Common myeloid progenitor, CD34-positive (primary cell): Measurements from ENCODE around the gene MAPKAPK5.

ENCODE experiments used
- CTCF ChIA-PET: fragments of 350-600 bp; sonication (Branson Sonifier 250); formaldehyde crosslinking; loops from one replicate; lab custom pipeline; 2021; ENCODE audit warnings: antibody characterized with exemption; lab: Charles Lee
- POLR2A ChIA-PET: fragments of 350-600 bp; sonication (Branson Sonifier 250); formaldehyde crosslinking; loops from one replicate; lab custom pipeline; 2021; ENCODE audit warnings: antibody characterized with exemption; lab: Charles Lee
- DNase-seq, 3 donors: peaks; one replicate each; pipeline versions ENCODE4 v3.0.0 to v3.0.0-alpha.2; 2013
- H3K27ac ChIP-seq, 2 experiments: 1 replicate in 1 of 2; 2 replicates in 1 of 2; pipeline ENCODE4 v1.7.0; 2013; ENCODE audit warnings: inconsistent platforms in 2 of 2, low read length in 2 of 2, mild to moderate bottlenecking in 2 of 2, low read depth in 1 of 2, moderate library complexity in 1 of 2; ENCODE audit not compliant: severe bottlenecking in 2 of 2, insufficient read depth in 1 of 2, poor library complexity in 1 of 2
- H3K27me3 ChIP-seq, 5 experiments: replicated peaks in 2 of 5; 1 replicate in 3 of 5; 2 replicates in 2 of 5; pipeline versions ENCODE4 v1.6.1 to v1.7.0; 2013; ENCODE audit warnings: low read length in 4 of 5, mild to moderate bottlenecking in 2 of 5, moderate library complexity in 2 of 5, inconsistent platforms in 1 of 5; ENCODE audit not compliant: insufficient read depth in 5 of 5, control insufficient read depth in 4 of 5
- H3K36me3 ChIP-seq, 4 experiments: 1 replicate in 2 of 4; 2 replicates in 2 of 4; pipeline versions ENCODE4 v1.6.1 to v1.7.0; 2013; ENCODE audit warnings: low read length in 3 of 4, control low read depth in 1 of 4, mild to moderate bottlenecking in 1 of 4; ENCODE audit not compliant: control insufficient read depth in 4 of 4, insufficient read depth in 4 of 4
- H3K4me1 ChIP-seq, 4 experiments: 1 replicate in 3 of 4; 2 replicates in 1 of 4; pipeline versions ENCODE4 v1.6.1 to v1.7.1; 2013; ENCODE audit warnings: low read length in 3 of 4, mild to moderate bottlenecking in 3 of 4, control low read depth in 1 of 4, inconsistent platforms in 1 of 4, moderate library complexity in 1 of 4; ENCODE audit not compliant: control insufficient read depth in 4 of 4, insufficient read depth in 4 of 4; ENCODE audit errors: control extremely low read depth in 1 of 4
- H3K4me3 ChIP-seq, 7 experiments: 1 replicate in 4 of 7; 2 replicates in 3 of 7; pipeline versions ENCODE4 v1.5.1 to v1.7.0; 2013; ENCODE audit warnings: mild to moderate bottlenecking in 7 of 7, low read length in 6 of 7, moderate library complexity in 6 of 7, inconsistent platforms in 2 of 7, low read depth in 2 of 7, control low read depth in 1 of 7; ENCODE audit not compliant: insufficient read depth in 4 of 7, control insufficient read depth in 1 of 7; ENCODE audit errors: extremely low read depth in 1 of 7
- H3K9me3 ChIP-seq, 5 experiments: 1 replicate in 4 of 5; 2 replicates in 1 of 5; pipeline versions ENCODE4 v1.6.1 to v1.7.1; 2013; ENCODE audit warnings: low read length in 4 of 5, mild to moderate bottlenecking in 2 of 5, inconsistent platforms in 1 of 5, low read depth in 1 of 5, moderate library complexity in 1 of 5; ENCODE audit not compliant: control insufficient read depth in 4 of 5, insufficient read depth in 2 of 5; ENCODE audit errors: control extremely low read depth in 1 of 5
- WGBS: methylation state at CpG from one replicate; pipeline ENCODE4 v1.1.5; 2013; ENCODE audit not compliant: insufficient coverage; 5-methylcytosine and 5-hydroxymethylcytosine counted together

MAPKAPK5 gene

DNA sequence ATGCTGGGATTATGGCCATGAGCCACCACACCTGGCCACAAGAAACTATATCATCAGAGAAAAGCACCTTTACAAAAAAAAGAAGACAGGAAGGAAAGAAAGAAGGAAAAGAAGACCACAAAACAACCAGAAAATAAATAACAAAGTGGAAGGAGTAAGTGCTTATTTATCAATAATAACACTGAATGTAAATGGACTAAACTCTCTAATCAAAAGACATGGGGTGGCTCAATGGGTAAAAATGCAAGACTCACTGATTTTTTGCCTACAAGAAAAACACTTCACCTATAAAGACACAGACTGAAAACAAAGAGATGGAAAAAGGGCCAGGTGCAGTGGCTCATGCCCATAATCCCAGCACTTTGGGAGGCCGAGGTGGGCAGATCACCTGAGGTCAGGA, 65.7 kb downstream of the MAPKAPK5 start:
- CTCF ChIA-PET: no interaction called here

DNA sequence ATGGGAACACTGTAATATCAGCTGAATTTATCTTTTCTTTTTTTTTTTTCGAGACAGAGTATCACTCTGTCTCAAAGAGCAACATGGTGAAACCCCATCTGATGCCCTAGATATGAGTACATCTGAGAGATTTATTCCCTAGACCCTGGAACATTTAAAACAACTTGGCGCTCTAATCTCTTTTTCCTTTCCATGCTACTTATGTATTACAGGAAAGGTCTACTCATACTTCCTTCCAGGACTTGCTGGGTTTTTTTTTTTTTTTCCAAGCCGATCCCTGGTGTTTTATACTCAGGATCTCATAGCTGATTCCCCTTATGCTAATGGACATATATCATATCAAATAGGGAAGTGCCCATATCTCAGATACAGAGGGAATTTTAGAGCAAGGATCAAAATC, 83.1 kb downstream of the MAPKAPK5 start:
- ChIA-PET CTCF (no interaction called here), POLR2A (interaction anchor here (0.5 kb wide), 1 partner anchor 172 kb away, joined by 4 read pairs; no protein-coding TSS in a partner anchor)
- no peak overlapping the region for H3K4me3 ChIP-seq
- no peaks in the 10 kb centered on the region for H3K4me1 ChIP-seq
- DNase-seq: no peak
- H3K27me3 ChIP-seq: no peaks in the 10 kb centered on the region
- WGBS: no CpG with 5 or more reads among the region's 3 CpGs
- no peaks in the 10 kb centered on the region for H3K9me3 ChIP-seq
- H3K27ac ChIP-seq: no peak overlapping the region
- H3K36me3 ChIP-seq: no peaks in the 10 kb centered on the region

More for the DNA sequence above, 65.7 kb downstream of the MAPKAPK5 start:
- peaks cover 4 to 12% (median 10%) of the 10 kb centered on the region in 4 experiments for H3K36me3 ChIP-seq
- no peaks in the 10 kb centered on the region for H3K4me1 ChIP-seq
- no peak for DNase-seq
- POLR2A ChIA-PET: no interaction called here
- H3K27ac ChIP-seq: no peak overlapping the region
- no peak overlapping the region for H3K4me3 ChIP-seq
- 100% methylated on average over 1 of the region's 1 CpG for WGBS
- peaks cover 0 to 17% (median 2%) of the 10 kb centered on the region in 5 experiments for H3K9me3 ChIP-seq
- H3K27me3 ChIP-seq: no peaks in the 10 kb centered on the region

DNA sequence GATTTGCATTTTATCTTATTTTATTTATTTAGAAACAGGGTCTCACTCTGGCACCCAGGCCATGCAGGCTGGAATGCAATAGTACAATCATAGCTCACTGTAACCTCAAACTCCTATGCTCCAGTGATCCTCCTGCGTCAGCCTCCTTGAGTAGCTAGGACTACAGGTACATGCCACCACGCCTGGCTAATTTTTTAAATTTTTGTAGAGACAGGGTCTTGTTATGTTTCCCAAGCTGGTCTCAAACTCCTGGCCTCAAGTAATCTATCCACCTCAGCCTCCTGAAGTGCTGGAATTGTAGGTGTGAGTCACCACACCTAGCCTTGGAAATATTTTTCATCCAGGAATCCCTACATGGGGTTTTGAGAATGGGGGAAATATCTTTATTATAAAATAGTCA, 84.6 kb downstream of the MAPKAPK5 start:
- H3K4me1 ChIP-seq: no peaks in the 10 kb centered on the region
- H3K36me3 ChIP-seq: no peaks in the 10 kb centered on the region
- CTCF ChIA-PET: interaction anchor here (1.4 kb wide), 1 partner anchor 10 kb away, joined by 3 read pairs; no protein-coding TSS in a partner anchor
- H3K27me3 ChIP-seq: no peaks in the 10 kb centered on the region
- WGBS: 100% methylated on average over 1 of the region's 2 CpGs
- H3K27ac ChIP-seq: no peak overlapping the region
- H3K4me3 ChIP-seq: no peak overlapping the region
- POLR2A ChIA-PET: no interaction called here
- H3K9me3 ChIP-seq: no peaks in the 10 kb centered on the region
- no peak for DNase-seq

DNA sequence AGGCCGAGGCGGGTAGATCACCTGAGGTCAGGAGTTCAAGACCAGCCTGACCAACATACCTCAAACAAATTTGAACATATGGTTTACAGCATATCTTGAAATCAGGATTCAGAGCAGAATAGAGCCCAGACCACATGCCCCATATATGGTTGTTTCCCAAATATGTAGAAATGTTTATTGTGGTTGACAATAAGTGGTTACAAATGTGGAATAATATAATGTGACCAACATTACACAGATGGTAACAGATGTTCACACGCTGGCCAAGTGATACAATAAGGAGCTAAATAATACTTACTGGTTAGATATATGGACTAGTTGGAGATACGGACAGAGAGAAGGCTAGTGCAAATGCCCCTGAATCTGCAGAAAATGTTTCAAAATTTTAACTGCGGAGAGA, 85.3 kb downstream of the MAPKAPK5 start:
- H3K36me3 ChIP-seq: no peaks in the 10 kb centered on the region
- H3K4me3 ChIP-seq: no peak overlapping the region
- no peak overlapping the region for H3K27ac ChIP-seq
- 96% methylated on average over 3 of the region's 5 CpGs for WGBS
- ChIA-PET POLR2A (no interaction called here), CTCF (interaction anchor here (1.4 kb wide), 1 partner anchor 11 kb away, joined by 3 read pairs; no protein-coding TSS in a partner anchor)
- H3K4me1 ChIP-seq: no peaks in the 10 kb centered on the region
- H3K27me3 ChIP-seq: no peaks in the 10 kb centered on the region
- no peaks in the 10 kb centered on the region for H3K9me3 ChIP-seq
- DNase-seq: no peak

DNA sequence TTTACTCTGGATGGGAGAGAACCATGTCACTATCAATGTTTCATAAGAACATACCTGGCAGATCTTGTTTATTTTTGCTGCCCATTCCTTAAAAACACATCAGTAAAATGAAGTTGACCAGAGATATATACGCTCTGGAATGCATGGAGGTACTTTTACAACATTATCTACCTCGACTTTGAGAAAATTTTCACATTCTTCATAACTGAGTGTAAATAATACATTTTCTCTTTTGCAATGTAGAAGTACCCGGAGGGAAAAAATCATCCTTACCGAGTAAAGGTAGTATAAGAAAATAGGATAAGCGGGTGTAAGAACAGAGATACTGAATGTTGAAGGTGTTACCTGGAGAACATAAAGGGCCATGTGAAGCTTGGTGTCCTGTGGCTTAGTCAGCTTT, 90.2 kb downstream of the MAPKAPK5 start:
- DNase-seq: no peak
- H3K36me3 ChIP-seq: no peaks in the 10 kb centered on the region
- no peaks in the 10 kb centered on the region for H3K4me1 ChIP-seq
- H3K4me3 ChIP-seq: no peak overlapping the region
- ChIA-PET POLR2A (interaction anchor here (0.6 kb wide), 1 partner anchor 1111 kb away, joined by 3 read pairs; no protein-coding TSS in a partner anchor), CTCF (no interaction called here)
- H3K27me3 ChIP-seq: no peaks in the 10 kb centered on the region
- WGBS: 100% methylated on average over 1 of the region's 5 CpGs
- no peak overlapping the region for H3K27ac ChIP-seq
- H3K9me3 ChIP-seq: no peaks in the 10 kb centered on the region

DNA sequence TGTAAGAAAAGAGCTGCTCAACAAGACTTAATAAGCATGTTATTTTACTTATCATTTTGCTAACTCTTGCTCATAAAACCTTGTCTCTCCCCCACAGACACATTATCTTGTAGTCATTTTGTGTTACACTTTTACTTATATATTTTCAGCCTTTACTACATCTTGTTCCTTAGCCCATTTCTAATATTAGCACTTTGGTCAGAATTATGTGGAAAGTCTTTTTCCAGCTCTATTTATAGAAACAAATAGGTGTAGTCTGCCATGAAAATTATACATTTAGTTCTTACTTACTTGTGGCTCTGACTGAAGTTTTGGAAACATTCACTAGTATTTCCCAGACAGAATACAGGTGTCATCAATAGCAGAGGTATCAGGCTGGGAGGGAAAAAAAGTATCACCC, 94.8 kb downstream of the MAPKAPK5 start:
- Histone ChIP-seq H3K27ac (no peak overlapping the region), H3K4me3 (no peak overlapping the region), H3K27me3 (no peaks in the 10 kb centered on the region), H3K4me1 (no peaks in the 10 kb centered on the region), H3K9me3 (no peaks in the 10 kb centered on the region), H3K36me3 (no peaks in the 10 kb centered on the region)
- DNase-seq: no peak
- ChIA-PET CTCF (interaction anchor here (0.5 to 1.6 kb wide), 2 partner anchors 44 to 966 kb away, joined by 3 read pairs; no protein-coding TSS in a partner anchor), POLR2A (no interaction called here)

DNA sequence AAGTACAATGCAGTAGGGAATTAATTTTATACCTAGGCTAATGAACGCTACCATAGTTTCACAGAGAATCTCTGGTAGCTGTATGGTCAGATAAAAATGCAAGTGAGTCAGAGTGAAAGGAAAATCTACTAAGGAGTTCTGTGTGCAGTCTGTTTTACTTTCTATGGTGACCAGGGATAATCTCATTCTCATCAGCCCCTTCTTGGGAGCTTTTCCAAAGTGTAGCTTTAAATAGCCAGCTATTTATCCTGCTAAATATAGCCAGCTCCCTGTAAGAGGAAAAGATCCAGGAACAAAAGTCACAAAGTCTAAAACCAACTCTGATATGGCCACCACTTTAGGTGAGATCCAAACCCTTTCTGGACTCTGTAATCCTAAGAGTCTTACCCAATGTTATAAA, 95.4 kb downstream of the MAPKAPK5 start:
- WGBS: 100% methylated on average over 1 of the region's 1 CpG

More for the DNA sequence above, 95.4 kb downstream of the MAPKAPK5 start:
- no peak overlapping the region for H3K27ac ChIP-seq
- ChIA-PET CTCF (interaction anchor here (0.5 to 1.6 kb wide), 2 partner anchors 43 to 965 kb away, joined by 3 read pairs; no protein-coding TSS in a partner anchor), POLR2A (no interaction called here)
- H3K9me3 ChIP-seq: no peaks in the 10 kb centered on the region
- H3K27me3 ChIP-seq: no peaks in the 10 kb centered on the region
- H3K4me1 ChIP-seq: no peaks in the 10 kb centered on the region
- H3K4me3 ChIP-seq: no peak overlapping the region
- H3K36me3 ChIP-seq: no peaks in the 10 kb centered on the region
- no peak for DNase-seq
